Measurements from ENCODE around the gene PLTP.

DNA sequence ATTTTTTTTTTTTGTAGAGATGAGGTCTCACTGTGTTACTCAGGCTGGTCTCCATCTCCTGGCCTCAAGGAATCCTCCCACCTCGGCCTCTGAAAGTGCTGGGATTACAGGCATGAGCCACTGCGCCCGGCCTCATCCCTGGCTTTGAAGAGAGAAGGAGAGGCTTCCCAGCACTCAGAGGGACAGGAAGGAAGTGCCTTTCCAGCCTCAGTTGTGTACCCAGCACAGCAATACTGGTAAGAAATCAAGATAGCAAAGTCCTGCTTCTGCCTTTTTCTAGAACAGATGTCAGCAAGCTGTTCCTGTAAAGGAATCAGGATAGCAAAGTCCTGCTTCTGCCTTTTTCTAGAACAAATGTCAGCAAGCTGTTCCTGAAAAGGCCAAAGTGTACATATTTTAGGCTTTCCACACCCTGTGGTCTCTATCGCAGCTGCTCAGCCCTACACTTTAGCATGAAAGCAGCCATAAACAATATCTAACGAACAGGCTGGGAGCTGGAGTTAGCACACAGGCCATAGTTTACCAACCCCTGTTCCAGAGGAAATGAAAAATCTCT is 6.3 kb upstream of the PLTP start:
- TF ChIP-seq TAF1 (IDR thresholded peaks at IDR 0.05; ENCODE audit: borderline replicate concordance, low read depth, low read length) (no peak), POLR2A (IDR thresholded peaks at IDR 0.05; ENCODE audit: low read depth, low read length) (no peak), POLR2AphosphoS5 (IDR thresholded peaks at IDR 0.05; ENCODE audit: low read depth, low read length) (no peak)
